ENCODE data around the gene ITGAE. TPM values are rescaled to one million over a fixed set of nuclear protein-coding genes. Genes with fewer than 3 reads are reported as not detected.

Gene ITGAE
- total and polyA plus RNA-seq, 10 of the 15 experiments (the other 5 are each of a cell fraction or from before 2014, with no cell fraction given) = 13.1 to 161 (median 34.8) TPM

DNA sequence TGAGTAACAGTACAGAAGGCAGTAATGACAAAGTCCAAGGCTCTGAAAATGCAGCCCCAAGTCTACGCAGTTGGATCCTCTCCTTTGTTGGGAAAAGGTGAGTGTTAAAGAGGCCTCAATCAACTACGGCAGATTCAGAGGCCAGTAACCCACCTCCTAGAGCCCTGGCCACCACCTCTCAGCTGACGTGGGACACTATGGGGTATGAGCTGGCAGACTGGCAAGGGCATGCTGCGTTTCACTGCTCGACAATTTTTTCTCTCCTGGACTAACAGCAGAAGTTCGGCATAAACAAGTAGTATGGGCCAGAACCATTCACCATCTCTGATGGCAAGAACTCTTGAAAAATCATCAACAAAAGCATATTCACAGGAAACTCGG, 27.9 kb upstream of the ITGAE start:
- Histone ChIP-seq H3K27me3 (replicated peaks in 1 of 2; ENCODE audit: control insufficient read depth in 2 of 2, insufficient read depth in 2 of 2, low read length in 1 of 2) (no peaks in the 10 kb centered on the region), H3K79me2 (ENCODE audit: control insufficient read depth, insufficient read depth, low read length) (no peaks in the 10 kb centered on the region), H3K9me3 (replicated peaks; ENCODE audit: control insufficient read depth, insufficient read depth, low read length) (no peaks in the 10 kb centered on the region), H2AFZ (ENCODE audit: control insufficient read depth, low read depth, low read length) (no peak overlapping the region), H3K9ac (ENCODE audit: control insufficient read depth, insufficient read depth, low read length) (no peak overlapping the region), H3K36me3 (ENCODE audit: control insufficient read depth in 2 of 2, insufficient read depth in 2 of 2, low read length in 1 of 2) (peaks cover 4 to 12% of the 10 kb centered on the region in 2 experiments; a peak in 3 of 4 replicates), H3K4me2 (ENCODE audit: control insufficient read depth, insufficient read depth) (no peak overlapping the region), H3K4me1 (ENCODE audit: control insufficient read depth, insufficient read depth, low read length) (no peaks in the 10 kb centered on the region), H3K4me3 (no peak overlapping the region), H3K27ac (ENCODE audit: control insufficient read depth, insufficient read depth) (no peak overlapping the region), H4K20me1 (ENCODE audit: control insufficient read depth, insufficient read depth) (no peaks in the 10 kb centered on the region)
- ATAC-seq (no peak), DNase-seq (ENCODE audit: low read depth, low spot score) (no peak), FAIRE-seq (no peak)
- WGBS (ENCODE audit: insufficient coverage, insufficient replicate concordance, low lambda C conversion rate, missing lambda C conversion rate) = 98% methylated on average over 7 of the region's 7 CpGs
- intact Hi-C loops (cut with micrococcal nuclease; ENCODE audit: unreplicated experiment) (no loop called here), in situ Hi-C loops (cut with MboI) (no loop called here)
- CTCF ChIA-PET = interaction anchor here (1.2 to 10.1 kb wide), 8 partner anchors 10 to 146 kb away, joined by 5 to 371 read pairs (median 23); partner anchors contain the start of gene NCBP3
- SMC1A ChIA-PET (ENCODE audit: uncharacterized antibody, unreplicated experiment) = interaction anchor here (2.2 to 7.5 kb wide), 3 partner anchors 9 to 93 kb away, joined by 6 to 255 read pairs (median 10); no protein-coding TSS in a partner anchor
- POLR2A ChIA-PET = interaction anchor here (3.3 kb wide), 1 partner anchor 91 kb away, joined by 14 read pairs; no protein-coding TSS in a partner anchor
- TF ChIP-seq NFXL1 (IDR thresholded peaks at IDR 0.05; ENCODE audit: borderline replicate concordance) = no peak
- no peak for TF ChIP-seq ZZZ3 (IDR thresholded peaks at IDR 0.05; ENCODE audit: control insufficient read depth, insufficient read length, low read depth)
- TF ChIP-seq CHD2 (IDR thresholded peaks at IDR 0.05; ENCODE audit: borderline replicate concordance, low read depth, low read length) = no peak
- no peak for TF ChIP-seq SP1 (IDR thresholded peaks at IDR 0.05; ENCODE audit: low read depth, low read length)
- no peak for TF ChIP-seq SREBF2 (IDR thresholded peaks at IDR 0.05; ENCODE audit: low read length)
- TF ChIP-seq HDAC2 (IDR thresholded peaks at IDR 0.05) = no peak
- TF ChIP-seq RBBP5 (conservative IDR thresholded peaks at IDR 0.05) = no peak
- no peak for TF ChIP-seq PAX5 (IDR thresholded peaks at IDR 0.05; ENCODE audit: borderline replicate concordance, low read depth, low read length)
- no peak for TF ChIP-seq RFX5 (IDR thresholded peaks at IDR 0.05; ENCODE audit: low read depth, low read length)
- no peak for TF ChIP-seq HCFC1 (IDR thresholded peaks at IDR 0.05; ENCODE audit: low read length)
- no peak for TF ChIP-seq RELA (IDR thresholded peaks at IDR 0.05; ENCODE audit: borderline replicate concordance, partially characterized antibody)
- TF ChIP-seq, protein P1, sequence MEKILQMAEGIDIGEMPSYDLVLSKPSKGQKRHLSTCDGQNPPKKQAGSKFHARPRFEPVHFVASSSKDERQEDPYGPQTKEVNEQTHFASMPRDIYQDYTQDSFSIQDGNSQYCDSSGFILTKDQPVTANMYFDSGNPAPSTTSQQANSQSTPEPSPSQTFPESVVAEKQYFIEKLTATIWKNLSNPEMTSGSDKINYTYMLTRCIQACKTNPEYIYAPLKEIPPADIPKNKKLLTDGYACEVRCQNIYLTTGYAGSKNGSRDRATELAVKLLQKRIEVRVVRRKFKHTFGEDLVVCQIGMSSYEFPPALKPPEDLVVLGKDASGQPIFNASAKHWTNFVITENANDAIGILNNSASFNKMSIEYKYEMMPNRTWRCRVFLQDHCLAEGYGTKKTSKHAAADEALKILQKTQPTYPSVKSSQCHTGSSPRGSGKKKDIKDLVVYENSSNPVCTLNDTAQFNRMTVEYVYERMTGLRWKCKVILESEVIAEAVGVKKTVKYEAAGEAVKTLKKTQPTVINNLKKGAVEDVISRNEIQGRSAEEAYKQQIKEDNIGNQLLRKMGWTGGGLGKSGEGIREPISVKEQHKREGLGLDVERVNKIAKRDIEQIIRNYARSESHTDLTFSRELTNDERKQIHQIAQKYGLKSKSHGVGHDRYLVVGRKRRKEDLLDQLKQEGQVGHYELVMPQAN (conservative IDR thresholded peaks at IDR 0.05) = no peak
- no peak for TF ChIP-seq BHLHE40 (IDR thresholded peaks at IDR 0.05; ENCODE audit: borderline replicate concordance in 1 of 2, low read depth in 2 of 2, low read length in 1 of 2)
- no peak for TF ChIP-seq SUPT20H (IDR thresholded peaks at IDR 0.05; ENCODE audit: borderline replicate concordance, control insufficient read depth, low read depth, low read length)
- no peak for TF ChIP-seq YBX1 (IDR thresholded peaks at IDR 0.05)
- no peak for TF ChIP-seq FOXK2 (IDR thresholded peaks at IDR 0.05)
- RAD21 ChIA-PET (ENCODE audit: unreplicated experiment) = interaction anchor here (1.5 to 6.7 kb wide), 3 partner anchors 64 to 103 kb away, joined by 4 to 191 read pairs (median 5); no protein-coding TSS in a partner anchor
- BruUV-seq (replicated peaks) = no TSS peak

Measured in GM12878 (cell line).